Keratinocyte (primary cell): ENCODE measurements around the gene CCRL2. TPM values are rescaled to one million over a fixed set of nuclear protein-coding genes. Genes with fewer than 3 reads are reported as not detected.

Experiments used
- DNase-seq: peaks from one replicate; pipeline ENCODE4 v3.0.0-alpha.2; 2011; ENCODE audit warnings: low read depth, missing footprints, low spot score
- FAIRE-seq: peaks from 2 replicates; lab custom pipeline; 2011; peaks lifted over from hg19 to GRCh38; lab: Jason Lieb, UNC
- H2AFZ ChIP-seq: 2 replicates; pipeline ENCODE4 v1.6.0; 2012; ENCODE audit warnings: low read length, control low read depth, inconsistent platforms; ENCODE audit not compliant: control insufficient read depth
- H3K27ac ChIP-seq: 2 replicates; pipeline ENCODE4 v1.5.1; 2011; ENCODE audit warnings: low read length; ENCODE audit not compliant: control insufficient read depth, insufficient read depth
- H3K27me3 ChIP-seq: 3 replicates; pipeline ENCODE4 v1.6.0; 2011; ENCODE audit warnings: low read length; ENCODE audit not compliant: control insufficient read depth, insufficient read depth; ENCODE audit errors: extremely low read depth
- H3K36me3 ChIP-seq, 2 experiments: 2 replicates in 1 of 2; 3 replicates in 1 of 2; pipeline ENCODE4 v1.5.1; 2011; ENCODE audit warnings: low read length in 2 of 2, mild to moderate bottlenecking in 1 of 2; ENCODE audit not compliant: control insufficient read depth in 2 of 2, insufficient read depth in 2 of 2; ENCODE audit errors: extremely low read depth in 1 of 2
- H3K4me1 ChIP-seq: 3 replicates; pipeline ENCODE4 v1.5.1; 2011; ENCODE audit warnings: low read length; ENCODE audit not compliant: control insufficient read depth, insufficient read depth; ENCODE audit errors: extremely low read depth
- H3K4me2 ChIP-seq: 3 replicates; pipeline ENCODE4 v1.6.0; 2011; ENCODE audit warnings: low read depth, low read length; ENCODE audit not compliant: control insufficient read depth, insufficient read depth; ENCODE audit errors: extremely low read depth
- H3K4me3 ChIP-seq, 3 experiments: fragments of 200-600 bp in 1 of 3; sonication (generic) in 1 of 3; 2 replicates in 2 of 3; 3 replicates in 1 of 3; pipeline ENCODE4 v1.5.1; 2011 to 2016; ENCODE audit warnings: low read length in 3 of 3, mild to moderate bottlenecking in 3 of 3, control low read depth in 2 of 3, inconsistent platforms in 1 of 3, low read depth in 1 of 3, mixed read lengths in 1 of 3, mixed run types in 1 of 3, moderate library complexity in 1 of 3; ENCODE audit not compliant: control insufficient read depth in 2 of 3, insufficient read depth in 2 of 3; ENCODE audit errors: extremely low read depth in 1 of 3
- H3K79me2 ChIP-seq: 2 replicates; pipeline ENCODE4 v1.6.0; 2012; ENCODE audit warnings: low read length; ENCODE audit not compliant: control insufficient read depth, insufficient read depth
- H3K9ac ChIP-seq: 3 replicates; pipeline ENCODE4 v1.6.0; 2011; ENCODE audit warnings: low read length; ENCODE audit not compliant: control insufficient read depth, insufficient read depth; ENCODE audit errors: extremely low read depth
- H3K9me1 ChIP-seq: 3 replicates; pipeline ENCODE4 v1.6.0; 2011; ENCODE audit warnings: low read length; ENCODE audit not compliant: control insufficient read depth, insufficient read depth; ENCODE audit errors: extremely low read depth
- H3K9me3 ChIP-seq: 2 replicates; pipeline ENCODE4 v1.5.1; 2012; ENCODE audit warnings: low read depth, low read length; ENCODE audit not compliant: control insufficient read depth
- H4K20me1 ChIP-seq: 3 replicates; pipeline ENCODE4 v1.6.0; 2011; ENCODE audit warnings: low read length; ENCODE audit not compliant: control insufficient read depth, insufficient read depth; ENCODE audit errors: extremely low read depth
- EZH2 ChIP-seq: IDR thresholded peaks from one replicate; pipeline ENCODE4 v1.6.1; 2012; ENCODE audit warnings: inconsistent platforms, mild to moderate bottlenecking, low read length, moderate library complexity
- dilution Hi-C: fragments of 300-500 bp; cut with MboI; formaldehyde crosslinking; loops from one replicate; pipeline ENCODE4 v1.7.0; 2020; ENCODE audit warnings: low sequenced_read_pairs; ENCODE audit not compliant: extremely low pct_ligation_motif_present
- polyA plus RNA-seq, 5 experiments: library from polyadenylated mRNA; depleted of rRNA in 3 of 5; stranded (reverse) in 3 of 5; stranded (forward) in 1 of 5; unstranded in 1 of 5; fragments of >200 nt; gene quantifications; 1 replicate in 1 of 5; 2 replicates in 3 of 5; 3 replicates in 1 of 5; pipeline versions ENCODE4 v1.2.1 to v1.2.3, GENCODE V29; 2011 to 2012; ENCODE audit warnings: missing spikeins in 2 of 5, low read depth in 1 of 5, low replicate concordance in 1 of 5
- TF ChIP-seq, protein P1 (sequence below), 3 experiments: IDR thresholded peaks in 1 of 3; conservative IDR thresholded peaks in 1 of 3; optimal IDR thresholded peaks in 1 of 3; 2 replicates in 2 of 3; 3 replicates in 1 of 3; pipeline versions ENCODE3 to v1.5.1; 2011; ENCODE audit warnings: low read length in 3 of 3, mild to moderate bottlenecking in 3 of 3, moderate library complexity in 2 of 3, control low read depth in 1 of 3, inconsistent platforms in 1 of 3; ENCODE audit not compliant: insufficient read depth in 2 of 3; ENCODE audit errors: extremely low read depth in 1 of 3

CCRL2 gene
- polyA plus RNA-seq, 1 donor (not counting 4 experiments of a cell fraction or from before 2014, with no cell fraction given), result not detected

DNA sequence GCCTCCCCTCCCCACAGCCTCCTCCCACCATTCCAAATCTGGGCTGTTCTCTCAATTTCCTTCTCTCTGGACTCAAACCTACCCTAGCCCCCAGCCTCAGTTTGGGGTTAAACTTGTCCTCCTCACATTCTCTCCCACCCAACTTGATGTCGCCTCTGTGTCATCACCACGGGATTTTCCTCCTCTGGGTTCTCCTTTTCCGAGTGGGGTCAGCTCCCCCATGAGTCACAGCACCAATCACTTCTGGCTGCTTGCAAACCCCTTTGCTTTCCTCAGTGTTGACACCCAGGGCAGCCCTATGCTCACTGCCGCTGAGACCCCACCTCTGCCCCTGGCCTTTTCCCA, 644 bp upstream of the CCRL2 start:
- Histone ChIP-seq H3K4me3 (no peak overlapping the region), H3K9me1 (no peaks in the 10 kb centered on the region), H3K9ac (no peak overlapping the region), H3K79me2 (no peaks in the 10 kb centered on the region), H3K27ac (no peak overlapping the region), H2AFZ (no peak overlapping the region), H3K36me3 (no peaks in the 10 kb centered on the region), H3K9me3 (no peaks in the 10 kb centered on the region), H3K4me2 (no peak overlapping the region), H3K4me1 (no peaks in the 10 kb centered on the region), H4K20me1 (no peaks in the 10 kb centered on the region), H3K27me3 (no peaks in the 10 kb centered on the region)
- dilution Hi-C loops, result no loop called here
- DNase-seq (no peak), FAIRE-seq (no peak)
- TF ChIP-seq, protein P1, sequence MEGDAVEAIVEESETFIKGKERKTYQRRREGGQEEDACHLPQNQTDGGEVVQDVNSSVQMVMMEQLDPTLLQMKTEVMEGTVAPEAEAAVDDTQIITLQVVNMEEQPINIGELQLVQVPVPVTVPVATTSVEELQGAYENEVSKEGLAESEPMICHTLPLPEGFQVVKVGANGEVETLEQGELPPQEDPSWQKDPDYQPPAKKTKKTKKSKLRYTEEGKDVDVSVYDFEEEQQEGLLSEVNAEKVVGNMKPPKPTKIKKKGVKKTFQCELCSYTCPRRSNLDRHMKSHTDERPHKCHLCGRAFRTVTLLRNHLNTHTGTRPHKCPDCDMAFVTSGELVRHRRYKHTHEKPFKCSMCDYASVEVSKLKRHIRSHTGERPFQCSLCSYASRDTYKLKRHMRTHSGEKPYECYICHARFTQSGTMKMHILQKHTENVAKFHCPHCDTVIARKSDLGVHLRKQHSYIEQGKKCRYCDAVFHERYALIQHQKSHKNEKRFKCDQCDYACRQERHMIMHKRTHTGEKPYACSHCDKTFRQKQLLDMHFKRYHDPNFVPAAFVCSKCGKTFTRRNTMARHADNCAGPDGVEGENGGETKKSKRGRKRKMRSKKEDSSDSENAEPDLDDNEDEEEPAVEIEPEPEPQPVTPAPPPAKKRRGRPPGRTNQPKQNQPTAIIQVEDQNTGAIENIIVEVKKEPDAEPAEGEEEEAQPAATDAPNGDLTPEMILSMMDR (optimal IDR thresholded peaks at IDR 0.05 in 1 of 3, IDR thresholded peaks at IDR 0.05 in 1 of 3, conservative IDR thresholded peaks at IDR 0.05 in 1 of 3; ENCODE audit: extremely low read depth in 1 of 3, insufficient read depth in 2 of 3, low read length in 3 of 3), result no peak
- TF ChIP-seq EZH2, result no peak

DNA sequence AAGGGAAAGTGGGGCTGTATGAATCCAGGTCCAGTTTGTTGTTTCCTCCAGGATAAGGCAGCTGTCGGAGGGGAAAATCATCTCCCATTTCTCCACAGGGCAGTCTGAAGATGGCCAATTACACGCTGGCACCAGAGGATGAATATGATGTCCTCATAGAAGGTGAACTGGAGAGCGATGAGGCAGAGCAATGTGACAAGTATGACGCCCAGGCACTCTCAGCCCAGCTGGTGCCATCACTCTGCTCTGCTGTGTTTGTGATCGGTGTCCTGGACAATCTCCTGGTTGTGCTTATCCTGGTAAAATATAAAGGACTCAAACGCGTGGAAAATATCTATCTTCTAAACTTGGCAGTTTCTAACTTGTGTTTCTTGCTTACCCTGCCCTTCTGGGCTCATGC, 911 bp downstream of the CCRL2 start:
- H3K9me1 ChIP-seq, result no peaks in the 10 kb centered on the region
- no peak overlapping the region for H3K27ac ChIP-seq
- H3K27me3 ChIP-seq, result no peaks in the 10 kb centered on the region
- H3K79me2 ChIP-seq, result no peaks in the 10 kb centered on the region
- H3K4me1 ChIP-seq, result no peaks in the 10 kb centered on the region
- TF ChIP-seq, protein P1 (optimal IDR thresholded peaks at IDR 0.05 in 1 of 3, IDR thresholded peaks at IDR 0.05 in 1 of 3, conservative IDR thresholded peaks at IDR 0.05 in 1 of 3; ENCODE audit: extremely low read depth in 1 of 3, insufficient read depth in 2 of 3, low read length in 3 of 3), result no peak
- TF ChIP-seq EZH2, result no peak
- no peaks in the 10 kb centered on the region for H4K20me1 ChIP-seq
- no peak overlapping the region for H3K9ac ChIP-seq
- dilution Hi-C loops, result no loop called here
- no peak overlapping the region for H3K4me3 ChIP-seq
- DNase-seq (no peak), FAIRE-seq (no peak)
- H3K9me3 ChIP-seq, result no peaks in the 10 kb centered on the region
- no peak overlapping the region for H2AFZ ChIP-seq
- no peak overlapping the region for H3K4me2 ChIP-seq
- H3K36me3 ChIP-seq, result no peaks in the 10 kb centered on the region
